GM19240 (cell line): Measurements from ENCODE around the gene MAP2K5.

Experiments
- DNase-seq: peaks from one replicate; pipeline ENCODE4 v3.0.0; 2011; ENCODE audit warnings: low spot score; ENCODE audit not compliant: insufficient read length

Gene MAP2K5

GRCh38 chr15:67822537-67823313, 280.2 kb downstream of the MAP2K5 start:
- no peak for DNase-seq

GRCh38 chr15:67823314-67824196, 281.1 kb downstream of the MAP2K5 start:
- DNase-seq: no peak

- no peak for DNase-seq
These were observed 281.9 kb downstream of the MAP2K5 start for GRCh38 chr15:67824197-67824968.

GRCh38 chr15:67824976-67825880, 282.7 kb downstream of the MAP2K5 start, which contains the start of gene SKOR1:
Gene SKOR1, plus strand, starts transcription at chr15:67825509. Its CDS starts 94 bp downstream, at chr15:67825603.
- no peak for DNase-seq

GRCh38 chr15:67825881-67826716, 283.6 kb downstream of the MAP2K5 start:
- DNase-seq: no peak

- DNase-seq: no peak
These were observed 284.4 kb downstream of the MAP2K5 start for GRCh38 chr15:67826717-67827561.

GRCh38 chr15:67827562-67828277, 285.2 kb downstream of the MAP2K5 start:
- no peak for DNase-seq

- no peak for DNase-seq
These were observed 285.9 kb downstream of the MAP2K5 start for GRCh38 chr15:67828278-67828968.

- DNase-seq: no peak
These were observed 286.6 kb downstream of the MAP2K5 start for GRCh38 chr15:67828969-67829646.

- DNase-seq: no peak
These were observed 287.4 kb downstream of the MAP2K5 start for GRCh38 chr15:67829647-67830504.

GRCh38 chr15:67831363-67831762, 288.9 kb downstream of the MAP2K5 start:
- no peak for DNase-seq

- no peak for DNase-seq
These were observed 289.6 kb downstream of the MAP2K5 start for GRCh38 chr15:67832031-67832551.

- DNase-seq: no peak
These were observed 290.6 kb downstream of the MAP2K5 start for GRCh38 chr15:67832897-67833709.

GRCh38 chr15:67833710-67834511, 291.4 kb downstream of the MAP2K5 start:
- no peak for DNase-seq
